Psoas muscle (tissue), 8 donors: Measurements from ENCODE around the gene WDR73. TPM values are rescaled to one million over a fixed set of nuclear protein-coding genes. Genes with fewer than 3 reads are reported as not detected.

Source experiments
- ATAC-seq, 4 donors: fragments of 200-7000 bp; cut with Tn5 transposase; one replicate each; pipeline ENCODE4 v1.9.1; 2020; ENCODE audit warnings: moderate library complexity in 3 of 4, mild to moderate bottlenecking in 2 of 4
- DNase-seq, 2 donors: peaks; one replicate each; pipeline ENCODE4 v3.0.0-alpha.2; 2020
- H3K27ac ChIP-seq: fragments of 200-600 bp; one replicate; pipeline ENCODE4 v1.8.0; 2022
- H3K27me3 ChIP-seq, 3 donors: fragments of 200-600 bp in 1 of 3; one replicate each; pipeline versions ENCODE4 v1.6.1 to v1.8.0; 2013 to 2022; ENCODE audit warnings: low read length in 2 of 3, mild to moderate bottlenecking in 2 of 3, moderate library complexity in 1 of 3; ENCODE audit not compliant: insufficient read depth in 3 of 3
- H3K36me3 ChIP-seq, 2 donors: fragments of 200-600 bp in 1 of 2; one replicate each; pipeline versions ENCODE4 v1.6.1 to v1.8.0; 2013 to 2022; ENCODE audit warnings: low read depth in 1 of 2, mild to moderate bottlenecking in 1 of 2, moderate library complexity in 1 of 2; ENCODE audit not compliant: insufficient read depth in 1 of 2
- H3K4me1 ChIP-seq: fragments of 200-600 bp; one replicate; pipeline ENCODE4 v1.8.0; 2022
- H3K4me3 ChIP-seq: fragments of 200-600 bp; one replicate; pipeline ENCODE4 v1.8.0; 2022; ENCODE audit warnings: mild to moderate bottlenecking
- H3K9me3 ChIP-seq: fragments of 200-600 bp; one replicate; pipeline ENCODE4 v1.8.0; 2022
- CTCF ChIP-seq: fragments of 200-600 bp; IDR thresholded peaks from one replicate; pipeline ENCODE4 v1.8.0; 2022; ENCODE audit warnings: antibody characterized with exemption
- WGBS, 3 donors: extraction: QIAGEN DNeasy Blood & Tissue Kit; methylation state at CpG; one replicate each; pipeline versions ENCODE4 v1.1.6 to v1.1.7; 2013; 5-methylcytosine and 5-hydroxymethylcytosine counted together
- intact Hi-C, 2 donors: fragments of 100-400 bp; cut with DNase I; formaldehyde crosslinking; loops; one replicate each; pipeline versions ENCODE4 v1.11.0 to v1.14.2; 2022
- polyA plus RNA-seq, 3 donors: library from polyadenylated mRNA; stranded (reverse); fragments of 200-250 nt; gene quantifications; one replicate each; pipeline ENCODE4 v1.2.3, GENCODE V29; 2013
- total RNA-seq, 4 donors: library from RNA; stranded (reverse); fragmentation: NEBNext Ultra II Directional in 2 of 4; extraction: Animal tissue kit (Norgen Biotek cat#: 25700) in 2 of 4; gene quantifications; one replicate each; pipeline versions ENCODE4 v1.2.1 to v1.2.4, GENCODE V29; 2021 to 2023
- donor health status: healthy with polysubstance abuse.
- donor health status: DM: no; HTN: no; CAD: no; lungs with moderate emphysema.
- donor health status: Bipolar disorder and iron deficiency.
- donor health status: healthy.
- donor health status: DM: yes; HTN: yes; CAD: no.
- donor health status: DM: no; HTN: no; CAD: no.
- donor health status: DM: no; HTN: no; CAD: no.
- donor health status: DM: yes; HTN: yes; CAD: no.

WDR73 gene
- total and polyA plus RNA-seq, 7 donors, result 8.9 to 22.0 (median 13.6) TPM

DNA sequence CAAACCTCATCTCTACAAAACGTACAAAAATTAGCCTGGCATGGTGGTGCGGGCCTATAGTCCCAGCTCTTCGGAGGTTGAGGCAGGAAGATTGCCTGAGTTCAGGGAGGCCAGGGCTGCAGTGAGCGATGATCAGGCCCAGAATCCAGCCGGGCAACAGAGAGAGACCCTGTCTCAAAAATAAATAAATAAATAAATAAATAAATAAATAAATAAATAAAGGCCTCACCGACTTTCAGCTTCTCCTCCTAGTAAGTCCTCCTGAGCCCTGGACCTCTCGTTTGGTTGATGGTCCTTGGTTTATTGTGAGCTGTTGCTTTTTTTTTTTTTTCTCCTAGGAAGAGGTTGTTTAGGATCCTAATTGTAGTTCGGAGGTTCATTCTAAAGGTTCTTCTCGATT is 25.1 kb downstream of the WDR73 start:
- H3K27me3 ChIP-seq, result no peaks in the 10 kb centered on the region
- no peak overlapping the region for H3K4me3 ChIP-seq
- no peaks in the 10 kb centered on the region for H3K9me3 ChIP-seq
- no peak for DNase-seq
- peaks cover 12% of the 10 kb centered on the region for H3K4me1 ChIP-seq
- peaks cover 0 to 5% of the 10 kb centered on the region in 2 donors for H3K36me3 ChIP-seq
- no peak for ATAC-seq
- intact Hi-C loops, result no loop called here
- no peak overlapping the region for H3K27ac ChIP-seq
- no peak for TF ChIP-seq CTCF
- WGBS, 3 donors, result 88 to 92% (median 92%) methylated on average over 9 of the region's 9 CpGs

DNA sequence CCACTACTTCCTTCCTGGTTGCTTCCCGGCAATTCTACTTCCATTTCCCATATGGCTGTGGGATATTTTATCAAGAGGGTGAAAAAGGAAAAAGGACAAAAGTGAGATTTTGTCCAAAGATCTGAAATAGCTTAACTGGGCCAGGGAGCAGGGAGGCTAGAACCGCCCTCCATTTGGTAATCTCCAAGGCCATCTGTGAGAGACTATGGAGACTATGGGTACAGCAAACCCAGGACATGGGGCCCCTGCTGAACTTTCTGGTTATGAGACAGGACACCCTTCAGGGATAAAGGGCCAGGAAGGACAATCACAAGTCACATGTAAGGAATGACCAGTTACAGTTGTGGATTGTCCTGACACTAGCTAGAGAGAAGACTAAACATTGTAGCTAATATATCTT is 29.0 kb downstream of the WDR73 start:
- Histone ChIP-seq H3K4me3 (no peak overlapping the region), H3K9me3 (peaks cover 15% of the 10 kb centered on the region), H3K27me3 (no peaks in the 10 kb centered on the region), H3K4me1 (no peaks in the 10 kb centered on the region), H3K36me3 (peaks cover 4 to 35% of the 10 kb centered on the region in 2 donors), H3K27ac (no peak overlapping the region)
- intact Hi-C loops, result no loop called here
- DNase-seq (no peak), ATAC-seq (no peak)
- 70 to 84% (median 79%) methylated on average over 2 of the region's 2 CpGs for WGBS, 3 donors
- TF ChIP-seq CTCF, result no peak

DNA sequence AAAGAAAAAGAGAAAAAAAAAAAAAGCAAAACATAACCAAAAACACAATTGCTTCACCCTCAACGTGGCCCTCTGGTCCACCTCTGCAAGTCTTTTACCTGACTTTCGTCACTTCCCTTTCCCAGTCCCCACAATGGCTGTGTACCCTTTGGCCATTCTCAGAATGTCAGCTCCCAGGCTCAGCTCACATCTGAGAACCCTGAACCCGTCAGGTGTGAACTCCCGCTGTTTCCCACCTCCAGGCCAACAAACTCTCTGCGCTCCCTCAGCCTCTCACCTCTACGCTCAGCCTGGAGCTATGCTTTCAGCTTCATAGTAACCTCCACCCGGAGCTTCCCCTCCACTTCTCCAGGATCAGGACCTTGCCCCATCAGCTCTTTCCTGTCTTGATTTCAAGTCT is 29.7 kb downstream of the WDR73 start:
- peaks cover 15% of the 10 kb centered on the region for H3K9me3 ChIP-seq
- no peaks in the 10 kb centered on the region for H3K4me1 ChIP-seq
- H3K4me3 ChIP-seq, result no peak overlapping the region
- H3K27me3 ChIP-seq, result no peaks in the 10 kb centered on the region
- WGBS, 3 donors, result 86 to 95% (median 91%) methylated on average over 6 to 7 of the region's 7 CpGs
- peaks cover 4 to 35% of the 10 kb centered on the region in 2 donors for H3K36me3 ChIP-seq
- ATAC-seq (no peak), DNase-seq (no peak)
- intact Hi-C loops, result no loop called here
- TF ChIP-seq CTCF, result no peak
- H3K27ac ChIP-seq, result no peak overlapping the region

DNA sequence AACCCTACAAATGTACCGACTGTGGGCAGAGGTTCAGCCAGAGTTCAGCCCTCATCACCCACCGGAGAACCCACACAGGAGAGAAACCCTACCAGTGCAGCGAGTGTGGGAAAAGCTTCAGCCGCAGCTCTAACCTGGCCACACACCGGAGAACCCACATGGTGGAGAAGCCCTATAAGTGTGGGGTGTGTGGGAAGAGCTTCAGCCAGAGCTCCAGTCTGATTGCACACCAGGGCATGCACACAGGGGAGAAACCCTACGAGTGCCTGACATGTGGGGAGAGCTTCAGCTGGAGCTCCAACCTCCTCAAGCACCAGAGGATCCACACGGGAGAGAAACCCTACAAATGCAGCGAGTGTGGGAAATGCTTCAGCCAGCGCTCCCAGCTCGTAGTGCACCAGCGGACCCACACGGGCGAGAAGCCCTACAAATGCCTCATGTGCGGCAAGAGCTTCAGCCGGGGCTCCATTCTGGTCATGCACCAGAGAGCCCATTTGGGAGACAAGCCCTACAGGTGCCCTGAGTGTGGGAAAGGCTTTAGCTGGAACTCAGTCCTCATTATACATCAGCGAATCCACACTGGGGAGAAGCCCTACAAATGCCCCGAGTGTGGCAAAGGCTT is 32.6 kb downstream of the WDR73 start:
- Histone ChIP-seq H3K9me3 (peaks cover 15% of the 10 kb centered on the region), H3K27ac (no peak overlapping the region), H3K36me3 (peaks cover 4 to 30% of the 10 kb centered on the region in 2 donors), H3K4me1 (no peaks in the 10 kb centered on the region), H3K4me3 (no peak overlapping the region), H3K27me3 (no peaks in the 10 kb centered on the region)
- 98 to 100% (median 99%) methylated on average over 17 of the region's 17 CpGs for WGBS, 3 donors
- intact Hi-C loops, result no loop called here
- DNase-seq, result no peak
- ATAC-seq, result no peak
- TF ChIP-seq CTCF, result no peak

GRCh38 chr15:84620626-84621025 is 33.5 kb downstream of the WDR73 start:
- Histone ChIP-seq H3K9me3 (peaks cover 15% of the 10 kb centered on the region), H3K4me1 (no peaks in the 10 kb centered on the region), H3K36me3 (peaks cover 4 to 30% of the 10 kb centered on the region in 2 donors), H3K27me3 (no peaks in the 10 kb centered on the region), H3K4me3 (no peak overlapping the region), H3K27ac (no peak overlapping the region)
- no peak for DNase-seq
- intact Hi-C loops, result no loop called here
- TF ChIP-seq CTCF, result no peak
- WGBS, 3 donors, result 98 to 99% (median 98%) methylated on average over 8 of the region's 8 CpGs
- no peak for ATAC-seq
